Endodermal cell (in vitro differentiated cells): ENCODE results near the gene PGD. TPM values are rescaled to one million over a fixed set of nuclear protein-coding genes. Genes with fewer than 3 reads are reported as not detected.
"Not testable (repeated sequence)": the region's sequence is repeated elsewhere in the genome, so short reads cannot be mapped to it uniquely, and the experiment has no call there.

Experiments
- DNase-seq: peaks from one replicate; pipeline ENCODE4 v3.0.0-alpha.2; 2017
- H3K27ac ChIP-seq: 2 replicates; pipeline ENCODE4 v1.5.1; 2013; ENCODE audit warnings: mild to moderate bottlenecking, low read depth, low read length, moderate library complexity
- H3K27me3 ChIP-seq: 2 replicates; pipeline ENCODE4 v1.6.1; 2013; ENCODE audit warnings: mild to moderate bottlenecking, low read length, moderate library complexity; ENCODE audit not compliant: insufficient read depth, control insufficient read depth, poor library complexity, severe bottlenecking
- H3K36me3 ChIP-seq: 2 replicates; pipeline ENCODE4 v1.7.0; 2013; ENCODE audit warnings: mild to moderate bottlenecking, low read length, moderate library complexity; ENCODE audit not compliant: control insufficient read depth, insufficient read depth
- H3K4me1 ChIP-seq: one replicate; pipeline ENCODE4 v1.7.0; 2013; ENCODE audit warnings: low read length; ENCODE audit not compliant: control insufficient read depth, insufficient read depth
- H3K4me3 ChIP-seq: 2 replicates; pipeline ENCODE4 v1.5.1; 2013; ENCODE audit warnings: mild to moderate bottlenecking, low read length, moderate library complexity
- H3K9ac ChIP-seq: 2 replicates; pipeline ENCODE4 v1.6.1; 2013; ENCODE audit warnings: mild to moderate bottlenecking, low read length, moderate library complexity; ENCODE audit not compliant: poor library complexity, severe bottlenecking; ENCODE audit errors: extremely low read depth
- H3K9me3 ChIP-seq: 2 replicates; pipeline ENCODE4 v1.6.1; 2013; ENCODE audit warnings: mild to moderate bottlenecking, low read length, moderate library complexity; ENCODE audit not compliant: control insufficient read depth
- H3K27ac Mint-ChIP-seq: 2 replicates; pipeline ENCODE4 v1.8.0; 2020; ENCODE audit warnings: mixed read lengths
- H3K27me3 Mint-ChIP-seq: 2 replicates; pipeline ENCODE4 v1.8.0; 2021; ENCODE audit warnings: mild to moderate bottlenecking, mixed read lengths; ENCODE audit not compliant: insufficient read depth
- H3K36me3 Mint-ChIP-seq: 2 replicates; pipeline ENCODE4 v1.8.0; 2020; ENCODE audit warnings: low read depth, mixed read lengths
- H3K4me1 Mint-ChIP-seq: 2 replicates; pipeline ENCODE4 v1.8.0; 2020; ENCODE audit warnings: mixed read lengths
- H3K4me3 Mint-ChIP-seq: 2 replicates; pipeline ENCODE4 v1.8.0; 2020; ENCODE audit warnings: mild to moderate bottlenecking, moderate library complexity, mixed read lengths
- H3K9me3 Mint-ChIP-seq: 2 replicates; pipeline ENCODE4 v1.8.0; 2020; ENCODE audit warnings: mild to moderate bottlenecking, mixed read lengths
- CTCF ChIP-seq: fragments of 200-600 bp; sonication (generic); conservative IDR thresholded peaks from 2 replicates; pipeline ENCODE4 v1.5.0; 2021; ENCODE audit warnings: antibody characterized with exemption, mild to moderate bottlenecking
- WGBS, 2 experiments: methylation state at CpG; one replicate each; pipeline versions ENCODE4 v1.1.5 to v1.1.7; 2013; ENCODE audit warnings: missing lambda C conversion rate in 2 of 2, mixed read lengths in 1 of 2; ENCODE audit not compliant: insufficient coverage in 1 of 2, insufficient read length in 1 of 2; 5-methylcytosine and 5-hydroxymethylcytosine counted together
- total RNA-seq, 2 donors: library from RNA; stranded (reverse); fragmentation: NEBNext Ultra II Directional in 1 of 2; extraction: Animal tissue kit (Norgen Biotek cat#: 25700) in 1 of 2; gene quantifications; 2 replicates in 1 of 2; 3 replicates in 1 of 2; pipeline ENCODE4 v1.2.1, GENCODE V29; 2021

PGD gene
- total RNA-seq, 2 donors from 2014 or later: 198 to 217 TPM

GRCh38 chr1:10374442-10374860, 24.4 kb upstream of the PGD start:
- no peaks in the 10 kb centered on the region for H3K9me3 ChIP-seq
- H3K9me3 Mint-ChIP-seq: no peaks in the 10 kb centered on the region
- peaks cover 71% of the 10 kb centered on the region for H3K36me3 Mint-ChIP-seq
- no peak overlapping the region for H3K27ac Mint-ChIP-seq
- H3K4me1 Mint-ChIP-seq: no peaks in the 10 kb centered on the region
- DNase-seq: no peak
- H3K4me1 ChIP-seq: no peaks in the 10 kb centered on the region
- no peak overlapping the region for H3K27ac ChIP-seq
- WGBS, 2 experiments: 94% methylated on average over 8 of the region's 8 CpGs
- H3K9ac ChIP-seq: no peak overlapping the region
- H3K36me3 ChIP-seq: peaks cover 71% of the 10 kb centered on the region
- no peak for TF ChIP-seq CTCF
- H3K4me3 ChIP-seq: no peak overlapping the region
- no peaks in the 10 kb centered on the region for H3K27me3 ChIP-seq
- no peaks in the 10 kb centered on the region for H3K27me3 Mint-ChIP-seq
- H3K4me3 Mint-ChIP-seq: no peak overlapping the region

- Mint-ChIP-seq H3K36me3 (peaks cover 71% of the 10 kb centered on the region), H3K27ac (peak overlapping the region; percentile 61)
- H3K9me3 Mint-ChIP-seq, H3K27me3 Mint-ChIP-seq, H3K4me1 Mint-ChIP-seq, H3K4me1 ChIP-seq, H3K27ac ChIP-seq, H3K4me3 ChIP-seq, H3K9ac ChIP-seq, H3K27me3 ChIP-seq, H3K9me3 ChIP-seq, H3K4me3 Mint-ChIP-seq: not testable (repeated sequence)
- peak; percentile 72 for TF ChIP-seq CTCF
- H3K36me3 ChIP-seq: peaks cover 67% of the 10 kb centered on the region
- WGBS, 2 experiments: 81 to 85% methylated on average over 7 to 14 of the region's 14 CpGs
- DNase-seq: peak; percentile 79
These were observed 21.4 kb upstream of the PGD start for GRCh38 chr1:10377365-10378029.

DNA sequence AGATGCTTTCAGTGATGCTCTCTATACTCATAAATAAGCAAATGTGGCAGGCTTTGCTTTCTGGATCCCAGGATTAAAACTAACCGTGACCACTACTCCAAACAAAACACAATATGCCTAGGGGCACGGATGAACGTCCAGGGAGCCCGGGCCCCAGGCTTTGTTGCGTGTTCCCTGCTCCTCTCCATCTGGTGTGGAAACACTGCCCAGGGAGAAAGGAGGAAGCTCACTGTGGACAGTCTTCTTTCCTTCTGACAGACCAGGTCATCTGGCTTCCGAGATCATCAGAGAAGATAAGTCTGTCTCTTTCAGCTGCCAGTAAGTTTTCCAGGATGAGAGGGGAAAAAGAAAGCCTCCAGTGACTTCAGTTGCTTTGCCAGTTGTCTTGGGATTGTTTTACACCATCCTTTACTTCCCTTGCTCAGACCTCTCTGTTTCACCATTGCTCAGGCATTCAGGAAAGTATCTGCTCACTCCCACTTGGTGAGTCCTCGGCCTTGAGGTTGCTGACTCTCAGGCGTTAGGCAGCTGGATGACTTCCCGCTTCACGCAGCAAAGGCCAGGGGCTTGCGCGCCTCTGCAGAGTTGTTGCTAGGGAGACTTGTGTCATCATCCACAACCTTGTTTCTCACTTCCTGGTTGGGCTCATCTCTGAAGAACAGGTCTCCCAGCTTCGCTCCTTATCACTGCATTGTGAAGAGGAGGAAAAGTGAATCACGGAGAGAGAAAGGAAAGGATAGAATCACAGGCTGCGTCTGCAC, 20.6 kb upstream of the PGD start:
- H3K36me3 Mint-ChIP-seq: peaks cover 79% of the 10 kb centered on the region
- peak overlapping the region; percentile 52 for H3K27ac Mint-ChIP-seq
- H3K27me3 Mint-ChIP-seq: no peaks in the 10 kb centered on the region
- no peak for DNase-seq
- no peak overlapping the region for H3K4me3 ChIP-seq
- peaks cover 67% of the 10 kb centered on the region for H3K36me3 ChIP-seq
- H3K4me1 ChIP-seq: no peaks in the 10 kb centered on the region
- no peaks in the 10 kb centered on the region for H3K27me3 ChIP-seq
- no peaks in the 10 kb centered on the region for H3K9me3 Mint-ChIP-seq
- H3K4me1 Mint-ChIP-seq: no peaks in the 10 kb centered on the region
- no peak overlapping the region for H3K4me3 Mint-ChIP-seq
- H3K27ac ChIP-seq: no peak overlapping the region
- no peaks in the 10 kb centered on the region for H3K9me3 ChIP-seq
- TF ChIP-seq CTCF: no peak
- WGBS, 2 experiments: 73 to 90% methylated on average over 8 to 15 of the region's 15 CpGs
- peak overlapping the region; percentile 32 for H3K9ac ChIP-seq
